HepG2 (cell line): ENCODE measurements around the gene KHK. TPM values are rescaled to one million over a fixed set of nuclear protein-coding genes. Genes with fewer than 3 reads are reported as not detected.
A peak's percentile ranks its signal among the peaks of the same experiment; 100 is the strongest.

Source experiments
- ETV6 ChIP-seq: sonication (generic); formaldehyde crosslinking; conservative IDR thresholded peaks from 2 replicates; pipeline ENCODE4 v1.4.0; 2020; ENCODE audit warnings: missing genetic modification reagents
- HIVEP1 ChIP-seq: sonication (generic); formaldehyde crosslinking; IDR thresholded peaks from 2 replicates; pipeline ENCODE4 v1.4.0; 2020; ENCODE audit warnings: mild to moderate bottlenecking, missing genetic modification reagents
- MAFK ChIP-seq, 2 experiments: IDR thresholded peaks in 1 of 2; conservative IDR thresholded peaks in 1 of 2; 2 replicates each; pipeline ENCODE4 v1.6.1; 2011; ENCODE audit warnings: improper control_type of control experiment in 2 of 2, low read length in 2 of 2
- MED13 ChIP-seq: sonication (generic); formaldehyde crosslinking; IDR thresholded peaks from 2 replicates; pipeline ENCODE4 v1.5.0; 2020; ENCODE audit warnings: missing genetic modification reagents
- MEIS2 ChIP-seq: sonication (generic); formaldehyde crosslinking; IDR thresholded peaks from 2 replicates; pipeline ENCODE4 v1.9.0; 2021; ENCODE audit warnings: mild to moderate bottlenecking, missing genetic modification reagents
- MTF2 ChIP-seq: sonication (generic); formaldehyde crosslinking; IDR thresholded peaks from 2 replicates; pipeline ENCODE4 v1.5.0; 2020; ENCODE audit warnings: missing genetic modification reagents, borderline replicate concordance
- PCBP1 ChIP-seq: fragments of 200-400 bp; formaldehyde crosslinking; IDR thresholded peaks from 2 replicates; pipeline ENCODE4 v1.6.1; 2017; ENCODE audit warnings: mild to moderate bottlenecking, low read depth, low read length, borderline replicate concordance
- REXO4 ChIP-seq: sonication (generic); formaldehyde crosslinking; IDR thresholded peaks from 2 replicates; pipeline ENCODE4 v1.8.0; 2022; ENCODE audit warnings: missing genetic modification reagents, mild to moderate bottlenecking, borderline replicate concordance
- SAP130 ChIP-seq: IDR thresholded peaks from 2 replicates; pipeline ENCODE4 v1.6.1; 2016; ENCODE audit warnings: low read depth
- SOX5 ChIP-seq: IDR thresholded peaks from 2 replicates; pipeline ENCODE4 v1.6.1; 2016; ENCODE audit warnings: borderline replicate concordance
- TBX3 ChIP-seq: fragments of 450-650 bp; IDR thresholded peaks from 2 replicates; pipeline ENCODE4 v1.6.1; 2017; ENCODE audit warnings: antibody characterized with exemption, mild to moderate bottlenecking, inconsistent platforms, borderline replicate concordance
- TEAD2 ChIP-seq: sonication (generic); formaldehyde crosslinking; IDR thresholded peaks from 2 replicates; pipeline ENCODE4 v1.9.0; 2021; ENCODE audit warnings: missing genetic modification reagents
- ZBTB42 ChIP-seq: sonication (generic); formaldehyde crosslinking; IDR thresholded peaks from 2 replicates; pipeline ENCODE4 v1.5.0; 2020; ENCODE audit warnings: mild to moderate bottlenecking, missing genetic modification reagents
- ZNF205 ChIP-seq: IDR thresholded peaks from 2 replicates; pipeline ENCODE4 v1.6.1; 2018; ENCODE audit warnings: missing biosample characterization, missing genetic modification reagents
- ZNF432 ChIP-seq: sonication (generic); formaldehyde crosslinking; IDR thresholded peaks from 2 replicates; pipeline ENCODE4 v1.5.0; 2020; ENCODE audit warnings: missing genetic modification reagents, mild to moderate bottlenecking, borderline replicate concordance
- ZNF788 ChIP-seq: sonication (generic); formaldehyde crosslinking; IDR thresholded peaks from 2 replicates; pipeline ENCODE4 v1.5.0; 2020; ENCODE audit warnings: mild to moderate bottlenecking, missing genetic modification reagents, borderline replicate concordance
- polyA plus RNA-seq, 8 experiments: library from polyadenylated mRNA; depleted of rRNA in 3 of 8; stranded (reverse) in 7 of 8; unstranded in 1 of 8; fragments of >200 nt; fragmentation: Illumina TruSeq in 4 of 8; extraction: Trizol in 4 of 8; gene quantifications; 2 replicates each; pipeline versions ENCODE4 v1.2.1 to v1.2.3, GENCODE V29; 2011 to 2016; ENCODE audit warnings: low read depth in 4 of 8, missing spikeins in 1 of 8, mixed read lengths in 1 of 8; ENCODE audit not compliant: insufficient read depth in 1 of 8
- total RNA-seq, 5 experiments: library from RNA; depleted of rRNA; stranded (reverse); fragments of >200 nt; fragmentation: Illumina TruSeq; extraction: Trizol; gene quantifications; 2 replicates each; pipeline ENCODE4 v1.2.3, GENCODE V29; 2016; ENCODE audit warnings: low read depth in 1 of 5
- TF ChIP-seq, protein P1 (sequence below): IDR thresholded peaks from 2 replicates; pipeline ENCODE4 v1.6.1; 2012; ENCODE audit warnings: low read length, improper control_type of control experiment
- TF ChIP-seq, protein P2 (sequence below): sonication (generic); formaldehyde crosslinking; IDR thresholded peaks from 2 replicates; pipeline ENCODE4 v1.8.0; 2022; ENCODE audit warnings: mild to moderate bottlenecking, missing genetic modification reagents; ENCODE audit not compliant: insufficient replicate concordance
- TF ChIP-seq, protein P3 (sequence below): sonication (generic); formaldehyde crosslinking; IDR thresholded peaks from 2 replicates; pipeline ENCODE4 v1.5.0; 2020; ENCODE audit warnings: missing genetic modification reagents
- TF ChIP-seq, protein P4 (sequence below): sonication (generic); formaldehyde crosslinking; conservative IDR thresholded peaks from 2 replicates; pipeline ENCODE4 v1.8.0; 2022; ENCODE audit warnings: low read depth, missing genetic modification reagents
- TF ChIP-seq, protein P5 (sequence below): IDR thresholded peaks from 2 replicates; pipeline ENCODE4 v1.6.1; 2016; ENCODE audit warnings: missing genetic modification reagents, missing compliant biosample characterization

KHK gene
- total and polyA plus RNA-seq, 2 of the 13 experiments (the other 11 are each of a cell fraction or from before 2014, with no cell fraction given), result 40.9 to 99.2 TPM

DNA sequence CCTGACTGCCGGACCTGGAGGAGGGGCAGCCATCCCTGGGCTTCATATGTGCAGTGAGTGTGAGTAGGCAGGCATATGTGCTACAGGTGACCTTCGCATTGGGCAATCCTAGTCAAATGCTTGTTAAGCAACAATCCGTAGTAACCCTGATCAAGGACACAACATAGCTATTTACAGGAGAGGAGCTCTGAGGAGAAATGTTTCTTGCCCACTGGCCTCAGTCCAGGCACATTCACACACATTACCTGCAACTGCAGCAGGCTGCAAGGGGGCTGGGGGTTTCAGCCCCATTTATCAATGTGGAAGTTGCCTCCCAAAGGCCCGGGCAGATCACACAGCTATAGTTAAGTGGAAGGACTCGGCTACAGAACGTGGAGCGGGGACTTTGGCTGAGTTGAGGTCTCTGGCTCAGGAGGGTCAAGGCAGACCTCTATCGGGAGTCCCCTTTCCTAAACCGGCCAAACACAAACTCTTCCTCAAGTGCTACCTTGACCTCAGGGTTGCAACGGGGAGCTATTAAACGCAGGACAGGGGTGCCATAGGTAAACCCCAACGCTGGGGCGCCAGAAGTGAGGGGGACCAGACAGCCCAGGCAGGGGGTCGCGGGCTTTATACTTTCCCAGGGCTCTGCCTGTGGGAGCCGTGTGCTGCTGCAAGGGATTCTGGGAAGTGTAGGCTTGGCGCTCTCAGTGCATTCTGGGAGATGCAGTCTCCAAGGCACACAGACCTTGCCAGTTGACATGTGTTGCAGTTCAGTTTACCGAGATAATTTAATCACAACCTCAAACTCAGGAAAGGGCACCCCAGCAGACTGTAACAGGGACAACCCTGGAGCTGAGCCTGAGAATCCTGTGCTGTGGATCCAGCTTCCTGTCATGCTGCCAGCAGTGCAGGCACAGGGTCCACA is 9.4 kb downstream of the KHK start (continued):
- TF ChIP-seq, protein P1, sequence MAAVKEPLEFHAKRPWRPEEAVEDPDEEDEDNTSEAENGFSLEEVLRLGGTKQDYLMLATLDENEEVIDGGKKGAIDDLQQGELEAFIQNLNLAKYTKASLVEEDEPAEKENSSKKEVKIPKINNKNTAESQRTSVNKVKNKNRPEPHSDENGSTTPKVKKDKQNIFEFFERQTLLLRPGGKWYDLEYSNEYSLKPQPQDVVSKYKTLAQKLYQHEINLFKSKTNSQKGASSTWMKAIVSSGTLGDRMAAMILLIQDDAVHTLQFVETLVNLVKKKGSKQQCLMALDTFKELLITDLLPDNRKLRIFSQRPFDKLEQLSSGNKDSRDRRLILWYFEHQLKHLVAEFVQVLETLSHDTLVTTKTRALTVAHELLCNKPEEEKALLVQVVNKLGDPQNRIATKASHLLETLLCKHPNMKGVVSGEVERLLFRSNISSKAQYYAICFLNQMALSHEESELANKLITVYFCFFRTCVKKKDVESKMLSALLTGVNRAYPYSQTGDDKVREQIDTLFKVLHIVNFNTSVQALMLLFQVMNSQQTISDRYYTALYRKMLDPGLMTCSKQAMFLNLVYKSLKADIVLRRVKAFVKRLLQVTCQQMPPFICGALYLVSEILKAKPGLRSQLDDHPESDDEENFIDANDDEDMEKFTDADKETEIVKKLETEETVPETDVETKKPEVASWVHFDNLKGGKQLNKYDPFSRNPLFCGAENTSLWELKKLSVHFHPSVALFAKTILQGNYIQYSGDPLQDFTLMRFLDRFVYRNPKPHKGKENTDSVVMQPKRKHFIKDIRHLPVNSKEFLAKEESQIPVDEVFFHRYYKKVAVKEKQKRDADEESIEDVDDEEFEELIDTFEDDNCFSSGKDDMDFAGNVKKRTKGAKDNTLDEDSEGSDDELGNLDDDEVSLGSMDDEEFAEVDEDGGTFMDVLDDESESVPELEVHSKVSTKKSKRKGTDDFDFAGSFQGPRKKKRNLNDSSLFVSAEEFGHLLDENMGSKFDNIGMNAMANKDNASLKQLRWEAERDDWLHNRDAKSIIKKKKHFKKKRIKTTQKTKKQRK, result no peak
- TF ChIP-seq MED13 (peak; percentile 79; the same call in 1 of the 2 replicates), MEIS2 (peak; percentile 93), PCBP1 (no peak), ZNF788 (CRISPR knock-in tag) (peak; percentile 75), ETV6 (CRISPR knock-in tag) (peak; percentile 47; the same call in 1 of the 2 replicates), MTF2 (peak; percentile 15; the same call in 1 of the 2 replicates), MAFK (conservative IDR thresholded peaks at IDR 0.05 in 1 of 2, IDR thresholded peaks at IDR 0.05 in 1 of 2; ENCODE audit: low read length in 2 of 2) (peak; percentile 7 to 13; a peak in 1 of 4 replicates), SOX5 (CRISPR knock-in tag) (peak; percentile 91), ZNF432 (CRISPR knock-in tag) (peak; percentile 88; the same call in 1 of the 2 replicates), ZNF205 (CRISPR knock-in tag) (peak; percentile 86), ZBTB42 (CRISPR knock-in tag) (peak; percentile 83; the same call in 1 of the 2 replicates), TEAD2 (no peak), REXO4 (CRISPR knock-in tag) (no peak), TBX3 (no peak), HIVEP1 (CRISPR knock-in tag) (peak; percentile 68; the same call in 1 of the 2 replicates), SAP130 (peak; percentile 97)
- TF ChIP-seq, protein P2, sequence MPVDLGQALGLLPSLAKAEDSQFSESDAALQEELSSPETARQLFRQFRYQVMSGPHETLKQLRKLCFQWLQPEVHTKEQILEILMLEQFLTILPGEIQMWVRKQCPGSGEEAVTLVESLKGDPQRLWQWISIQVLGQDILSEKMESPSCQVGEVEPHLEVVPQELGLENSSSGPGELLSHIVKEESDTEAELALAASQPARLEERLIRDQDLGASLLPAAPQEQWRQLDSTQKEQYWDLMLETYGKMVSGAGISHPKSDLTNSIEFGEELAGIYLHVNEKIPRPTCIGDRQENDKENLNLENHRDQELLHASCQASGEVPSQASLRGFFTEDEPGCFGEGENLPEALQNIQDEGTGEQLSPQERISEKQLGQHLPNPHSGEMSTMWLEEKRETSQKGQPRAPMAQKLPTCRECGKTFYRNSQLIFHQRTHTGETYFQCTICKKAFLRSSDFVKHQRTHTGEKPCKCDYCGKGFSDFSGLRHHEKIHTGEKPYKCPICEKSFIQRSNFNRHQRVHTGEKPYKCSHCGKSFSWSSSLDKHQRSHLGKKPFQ (CRISPR knock-in tag), result peak; percentile 100
- TF ChIP-seq, protein P3, sequence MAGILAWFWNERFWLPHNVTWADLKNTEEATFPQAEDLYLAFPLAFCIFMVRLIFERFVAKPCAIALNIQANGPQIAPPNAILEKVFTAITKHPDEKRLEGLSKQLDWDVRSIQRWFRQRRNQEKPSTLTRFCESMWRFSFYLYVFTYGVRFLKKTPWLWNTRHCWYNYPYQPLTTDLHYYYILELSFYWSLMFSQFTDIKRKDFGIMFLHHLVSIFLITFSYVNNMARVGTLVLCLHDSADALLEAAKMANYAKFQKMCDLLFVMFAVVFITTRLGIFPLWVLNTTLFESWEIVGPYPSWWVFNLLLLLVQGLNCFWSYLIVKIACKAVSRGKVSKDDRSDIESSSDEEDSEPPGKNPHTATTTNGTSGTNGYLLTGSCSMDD, result no peak
- TF ChIP-seq, protein P4, sequence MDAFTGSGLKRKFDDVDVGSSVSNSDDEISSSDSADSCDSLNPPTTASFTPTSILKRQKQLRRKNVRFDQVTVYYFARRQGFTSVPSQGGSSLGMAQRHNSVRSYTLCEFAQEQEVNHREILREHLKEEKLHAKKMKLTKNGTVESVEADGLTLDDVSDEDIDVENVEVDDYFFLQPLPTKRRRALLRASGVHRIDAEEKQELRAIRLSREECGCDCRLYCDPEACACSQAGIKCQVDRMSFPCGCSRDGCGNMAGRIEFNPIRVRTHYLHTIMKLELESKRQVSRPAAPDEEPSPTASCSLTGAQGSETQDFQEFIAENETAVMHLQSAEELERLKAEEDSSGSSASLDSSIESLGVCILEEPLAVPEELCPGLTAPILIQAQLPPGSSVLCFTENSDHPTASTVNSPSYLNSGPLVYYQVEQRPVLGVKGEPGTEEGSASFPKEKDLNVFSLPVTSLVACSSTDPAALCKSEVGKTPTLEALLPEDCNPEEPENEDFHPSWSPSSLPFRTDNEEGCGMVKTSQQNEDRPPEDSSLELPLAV, result no peak
- TF ChIP-seq, protein P5, sequence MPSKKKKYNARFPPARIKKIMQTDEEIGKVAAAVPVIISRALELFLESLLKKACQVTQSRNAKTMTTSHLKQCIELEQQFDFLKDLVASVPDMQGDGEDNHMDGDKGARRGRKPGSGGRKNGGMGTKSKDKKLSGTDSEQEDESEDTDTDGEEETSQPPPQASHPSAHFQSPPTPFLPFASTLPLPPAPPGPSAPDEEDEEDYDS, result peak; percentile 94
